ENCODE results near the gene ZCCHC14.

GRCh38 chr16:87368029-87368770 is 124.6 kb downstream of the ZCCHC14 start:
- TF ChIP-seq EZH2 (IDR thresholded peaks at IDR 0.05; ENCODE audit: insufficient read depth, poor library complexity, severe bottlenecking) (no peak), EZH2phosphoT487 (IDR thresholded peaks at IDR 0.05; ENCODE audit: insufficient read depth, low read depth) (no peak)
